H1 (cell line): ENCODE measurements around the gene SSTR5. TPM values are rescaled to one million over a fixed set of nuclear protein-coding genes. Genes with fewer than 3 reads are reported as not detected.

ENCODE experiments used
- CTCF ChIA-PET: fragments of 300-600 bp; sonication (Branson Sonifier 250); formaldehyde crosslinking; loops from one replicate; lab custom pipeline; 2021; ENCODE audit not compliant: partially characterized antibody; lab: Charles Lee
- POLR2A ChIA-PET: fragments of 300-600 bp; sonication (Branson Sonifier 250); formaldehyde crosslinking; loops from one replicate; lab custom pipeline; 2021; ENCODE audit warnings: inconsistent platforms; ENCODE audit not compliant: partially characterized antibody; lab: Charles Lee
- DNase-seq, 2 experiments: peaks; one replicate each; pipeline versions ENCODE4 v3.0.0 to v3.0.0-alpha.2; 2010 to 2022; ENCODE audit warnings: low spot score in 2 of 2, low read depth in 1 of 2, mixed read lengths in 1 of 2
- FAIRE-seq: peaks from 2 replicates; lab custom pipeline; 2011; peaks lifted over from hg19 to GRCh38; lab: Jason Lieb, UNC
- H2AFZ ChIP-seq: 2 replicates; pipeline ENCODE4 v1.8.1; 2012; ENCODE audit warnings: low read length, inconsistent platforms
- H2AK5ac ChIP-seq: 2 replicates; pipeline ENCODE4 v1.6.1; 2013; ENCODE audit warnings: low read depth, low read length
- H2BK120ac ChIP-seq: replicated peaks from 2 replicates; pipeline ENCODE3; 2013; ENCODE audit warnings: low read depth, low read length, inconsistent platforms
- H2BK12ac ChIP-seq: 2 replicates; pipeline ENCODE4 v1.6.1; 2013; ENCODE audit warnings: low read depth, low read length
- H2BK15ac ChIP-seq: 2 replicates; pipeline ENCODE4 v1.6.1; 2013; ENCODE audit warnings: low read length
- H2BK20ac ChIP-seq: 2 replicates; pipeline ENCODE4 v1.6.1; 2013; ENCODE audit warnings: low read length
- H2BK5ac ChIP-seq: 2 replicates; pipeline ENCODE4 v1.6.1; 2013; ENCODE audit warnings: low read depth, low read length
- H3K14ac ChIP-seq: 2 replicates; pipeline ENCODE4 v1.6.1; 2013; ENCODE audit warnings: inconsistent platforms; ENCODE audit not compliant: insufficient read length
- H3K18ac ChIP-seq: 2 replicates; pipeline ENCODE4 v1.6.1; 2013; ENCODE audit warnings: low read length; ENCODE audit errors: extremely low read depth
- H3K23ac ChIP-seq: 2 replicates; pipeline ENCODE4 v1.6.1; 2013; ENCODE audit warnings: inconsistent platforms; ENCODE audit not compliant: insufficient read length
- H3K23me2 ChIP-seq: 2 replicates; pipeline ENCODE4 v1.6.1; 2013; ENCODE audit warnings: low read depth, low read length
- H3K27ac ChIP-seq: 2 replicates; pipeline ENCODE4 v1.6.1; 2011; ENCODE audit warnings: low read depth, low read length, inconsistent platforms
- H3K27me3 ChIP-seq, 4 experiments: replicated peaks in 1 of 4; 1 replicate in 1 of 4; 2 replicates in 3 of 4; pipeline versions ENCODE4 v1.6.1 to v1.8.1; 2011 to 2013; ENCODE audit warnings: low read length in 3 of 4, mild to moderate bottlenecking in 3 of 4, inconsistent platforms in 2 of 4, mixed read lengths in 2 of 4, moderate library complexity in 1 of 4; ENCODE audit not compliant: control insufficient read depth in 3 of 4, insufficient read depth in 3 of 4; ENCODE audit errors: extremely low read depth in 1 of 4
- H3K36me3 ChIP-seq, 4 experiments: 2 replicates each; pipeline versions ENCODE4 v1.6.1 to v1.8.1; 2011 to 2013; ENCODE audit warnings: mild to moderate bottlenecking in 4 of 4, low read length in 3 of 4, moderate library complexity in 2 of 4, control low read depth in 1 of 4, inconsistent platforms in 1 of 4; ENCODE audit not compliant: insufficient read depth in 4 of 4, control insufficient read depth in 2 of 4
- H3K4ac ChIP-seq: replicated peaks from 2 replicates; pipeline ENCODE3; 2013; ENCODE audit warnings: low read length, low read depth, mixed read lengths, inconsistent platforms; ENCODE audit not compliant: insufficient read length
- H3K4me1 ChIP-seq, 4 experiments: replicated peaks in 1 of 4; 1 replicate in 1 of 4; 2 replicates in 3 of 4; pipeline versions ENCODE4 v1.6.1 to v1.8.1; 2011 to 2013; ENCODE audit warnings: low read length in 3 of 4, inconsistent platforms in 2 of 4, mixed read lengths in 1 of 4; ENCODE audit not compliant: insufficient read depth in 4 of 4, control insufficient read depth in 3 of 4
- H3K4me2 ChIP-seq, 2 experiments: 2 replicates each; pipeline versions ENCODE4 v1.6.1 to v1.8.1; 2011 to 2013; ENCODE audit warnings: low read depth in 2 of 2, low read length in 2 of 2, control low read depth in 1 of 2, inconsistent platforms in 1 of 2, mild to moderate bottlenecking in 1 of 2; ENCODE audit not compliant: insufficient read depth in 1 of 2
- H3K4me3 ChIP-seq, 4 experiments: fragments of 200-600, 300-600 bp in 1 of 4; sonication (generic), shearing (Covaris generic), sonication (Bioruptor Twin) in 1 of 4; 2 replicates each; pipeline versions ENCODE4 v1.5.1 to v1.8.1; 2011 to 2016; ENCODE audit warnings: low read length in 4 of 4, low read depth in 3 of 4, control low read depth in 2 of 4, inconsistent platforms in 2 of 4, mild to moderate bottlenecking in 2 of 4, mixed read lengths in 1 of 4, moderate library complexity in 1 of 4; ENCODE audit not compliant: insufficient read depth in 2 of 4; ENCODE audit errors: extremely low read depth in 1 of 4
- H3K56ac ChIP-seq: replicated peaks from 2 replicates; pipeline ENCODE3; 2013; ENCODE audit warnings: low read depth, mild to moderate bottlenecking, mixed read lengths, low read length, inconsistent platforms; ENCODE audit not compliant: insufficient read length
- H3K79me1 ChIP-seq: 2 replicates; pipeline ENCODE4 v1.6.1; 2013; ENCODE audit warnings: low read depth, low read length, control low read depth
- H3K79me2 ChIP-seq, 2 experiments: 2 replicates each; pipeline versions ENCODE4 v1.6.1 to v1.8.1; 2012 to 2013; ENCODE audit warnings: low read length in 2 of 2, mild to moderate bottlenecking in 2 of 2, inconsistent platforms in 1 of 2; ENCODE audit not compliant: insufficient read depth in 2 of 2, control insufficient read depth in 1 of 2
- H3K9ac ChIP-seq, 4 experiments: replicated peaks in 1 of 4; 1 replicate in 1 of 4; 2 replicates in 3 of 4; pipeline versions ENCODE4 v1.6.1 to v1.8.1; 2011 to 2013; ENCODE audit warnings: low read depth in 3 of 4, low read length in 3 of 4, control low read depth in 2 of 4, mild to moderate bottlenecking in 2 of 4, moderate library complexity in 2 of 4, inconsistent platforms in 1 of 4; ENCODE audit errors: extremely low read depth in 1 of 4
- H3K9me3 ChIP-seq, 2 experiments: 2 replicates each; pipeline versions ENCODE4 v1.6.1 to v1.8.1; 2012 to 2013; ENCODE audit warnings: mild to moderate bottlenecking in 2 of 2, moderate library complexity in 2 of 2, control low read depth in 1 of 2, inconsistent platforms in 1 of 2, low read depth in 1 of 2, low read length in 1 of 2, mixed read lengths in 1 of 2; ENCODE audit not compliant: insufficient read depth in 2 of 2
- H4K20me1 ChIP-seq, 2 experiments: replicated peaks in 1 of 2; 2 replicates each; pipeline versions ENCODE3 to v1.8.1; 2011 to 2013; ENCODE audit warnings: inconsistent platforms in 2 of 2, low read length in 2 of 2, mild to moderate bottlenecking in 1 of 2; ENCODE audit not compliant: insufficient read depth in 2 of 2, control insufficient read depth in 1 of 2
- H4K5ac ChIP-seq: 2 replicates; pipeline ENCODE4 v1.6.1; 2013; ENCODE audit warnings: low read length, low read depth, mixed read lengths, inconsistent platforms; ENCODE audit not compliant: insufficient read length
- H4K8ac ChIP-seq: 2 replicates; pipeline ENCODE4 v1.8.0; 2013; ENCODE audit warnings: mild to moderate bottlenecking, moderate library complexity, low read length, inconsistent platforms; ENCODE audit not compliant: insufficient read depth; ENCODE audit errors: extremely low read depth
- H4K91ac ChIP-seq: replicated peaks from 2 replicates; pipeline ENCODE3; 2013; ENCODE audit warnings: low read length, mixed read lengths, inconsistent platforms; ENCODE audit not compliant: insufficient read length
- E2F6 ChIP-seq: IDR thresholded peaks from 2 replicates; pipeline ENCODE4 v1.6.1; 2012; ENCODE audit warnings: inconsistent platforms
- EGR1 ChIP-seq: IDR thresholded peaks from 2 replicates; pipeline ENCODE4 v1.6.1; 2011; ENCODE audit warnings: low read depth, low read length, borderline replicate concordance
- EZH2 ChIP-seq: fragments of 200-600 bp; sonication (generic); IDR thresholded peaks from 2 replicates; pipeline ENCODE4 v1.7.1; 2012; ENCODE audit warnings: low read depth, mild to moderate bottlenecking, moderate library complexity, low read length, inconsistent platforms; ENCODE audit not compliant: severe bottlenecking
- JUN ChIP-seq: IDR thresholded peaks from 2 replicates; pipeline ENCODE4 v1.6.1; 2011; ENCODE audit warnings: low read depth, mild to moderate bottlenecking, improper control_type of control experiment, low read length
- KDM1A ChIP-seq: fragments of 200-600, 300-600 bp; sonication (generic); IDR thresholded peaks from 2 replicates; pipeline ENCODE4 v1.7.1; 2016; ENCODE audit warnings: mild to moderate bottlenecking, low read length, borderline replicate concordance
- POLR2AphosphoS5 ChIP-seq: IDR thresholded peaks from 2 replicates; pipeline ENCODE4 v1.6.1; 2011; ENCODE audit warnings: low read depth, low read length
- WGBS, 2 experiments: shearing (Covaris generic) in 1 of 2; methylation state at CpG; one replicate each; pipeline versions ENCODE4 v1.1.6 to v1.1.7; 2013 to 2015; ENCODE audit warnings: low lambda C conversion rate in 2 of 2, mixed read lengths in 2 of 2, inconsistent platforms in 1 of 2, low coverage in 1 of 2, missing lambda C conversion rate in 1 of 2; ENCODE audit not compliant: insufficient replicate concordance in 2 of 2, insufficient coverage in 1 of 2, insufficient read length in 1 of 2; ENCODE audit errors: extremely low coverage in 1 of 2, missing lambda C conversion rate in 1 of 2; 5-methylcytosine and 5-hydroxymethylcytosine counted together
- polyA plus RNA-seq, 7 experiments: library from polyadenylated mRNA; depleted of rRNA in 3 of 7; stranded (reverse) in 5 of 7; unstranded in 2 of 7; fragments of >200 nt in 5 of 7; fragments of 200-250 nt in 2 of 7; gene quantifications; 1 replicate in 5 of 7; 2 replicates in 1 of 7; 4 replicates in 1 of 7; pipeline versions ENCODE4 v1.2.1 to v1.2.3, GENCODE V29; 2011 to 2013; ENCODE audit warnings: missing spikeins in 2 of 7, mixed read lengths in 2 of 7
- total RNA-seq: library from RNA; stranded (reverse); fragmentation: NEBNext Ultra II Directional; extraction: Animal tissue kit (Norgen Biotek cat#: 25700); gene quantifications from 2 replicates; pipeline ENCODE4 v1.2.1, GENCODE V29; 2021
- TF ChIP-seq, protein P1 (sequence below): IDR thresholded peaks from 2 replicates; pipeline ENCODE4 v1.6.1; 2012; ENCODE audit warnings: low read length, inconsistent platforms

The SSTR5 gene
- total and polyA plus RNA-seq, 2 of the 8 experiments (the other 6 are each of a cell fraction or from before 2014, with no cell fraction given), result 0.56 to 0.60 TPM

- Histone ChIP-seq H3K27ac (no peak overlapping the region), H4K5ac (no peak overlapping the region), H2AK5ac (no peak overlapping the region), H3K14ac (no peak overlapping the region), H2BK12ac (no peak overlapping the region), H2BK20ac (no peak overlapping the region), H3K23ac (no peak overlapping the region), H3K36me3 (no peaks in the 10 kb centered on the region), H3K4ac (no peak overlapping the region), H3K56ac (no peak overlapping the region), H2AFZ (no peak overlapping the region), H4K91ac (no peak overlapping the region), H3K4me3 (no peak overlapping the region), H3K79me2 (no peaks in the 10 kb centered on the region), H2BK5ac (no peak overlapping the region), H3K9ac (no peak overlapping the region), H3K4me1 (no peaks in the 10 kb centered on the region; a peak in 1 of 7 replicates), H4K20me1 (peaks cover 0 to 13% of the 10 kb centered on the region in 2 experiments), H3K4me2 (no peak overlapping the region), H3K18ac (no peak overlapping the region), H3K27me3 (no peaks in the 10 kb centered on the region), H3K23me2 (peaks cover 23% of the 10 kb centered on the region; the same call in 1 of the 2 replicates), H3K79me1 (no peaks in the 10 kb centered on the region), H3K9me3 (peaks cover 4 to 15% of the 10 kb centered on the region in 2 experiments; a peak in 3 of 4 replicates), H2BK15ac (no peak overlapping the region), H4K8ac (peak overlapping the region; percentile 46; the same call in 1 of the 2 replicates), H2BK120ac (no peak overlapping the region)
- TF ChIP-seq POLR2AphosphoS5 (no peak), KDM1A (no peak), JUN (no peak), EGR1 (no peak), E2F6 (no peak), EZH2 (no peak)
- TF ChIP-seq, protein P1, sequence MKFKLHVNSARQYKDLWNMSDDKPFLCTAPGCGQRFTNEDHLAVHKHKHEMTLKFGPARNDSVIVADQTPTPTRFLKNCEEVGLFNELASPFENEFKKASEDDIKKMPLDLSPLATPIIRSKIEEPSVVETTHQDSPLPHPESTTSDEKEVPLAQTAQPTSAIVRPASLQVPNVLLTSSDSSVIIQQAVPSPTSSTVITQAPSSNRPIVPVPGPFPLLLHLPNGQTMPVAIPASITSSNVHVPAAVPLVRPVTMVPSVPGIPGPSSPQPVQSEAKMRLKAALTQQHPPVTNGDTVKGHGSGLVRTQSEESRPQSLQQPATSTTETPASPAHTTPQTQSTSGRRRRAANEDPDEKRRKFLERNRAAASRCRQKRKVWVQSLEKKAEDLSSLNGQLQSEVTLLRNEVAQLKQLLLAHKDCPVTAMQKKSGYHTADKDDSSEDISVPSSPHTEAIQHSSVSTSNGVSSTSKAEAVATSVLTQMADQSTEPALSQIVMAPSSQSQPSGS, result no peak
- CTCF ChIA-PET, result no interaction called here
- FAIRE-seq (no peak), DNase-seq (no peak)
- POLR2A ChIA-PET, result no interaction called here
- 87% methylated on average over 18 of the region's 26 CpGs; no CpG with 5 or more reads in 1 of the 2 experiments for WGBS, 2 experiments
Observed at GRCh38 chr16:1030473-1030901, 42.1 kb upstream of the SSTR5 start.
